K562 (cell line): ENCODE data around the gene CSF3. TPM values are rescaled to one million over a fixed set of nuclear protein-coding genes. Genes with fewer than 3 reads are reported as not detected.

Experiments
- ATAC-seq: fragments of 200-7000 bp; cut with Tn5 transposase; 3 replicates; pipeline ENCODE4 v1.9.1; 2020; ENCODE audit warnings: moderate library complexity
- BruUV-seq: library from RNA; stranded (reverse); fragments of 400-500 nt; replicated peaks from 2 replicates; lab custom pipeline; 2021; lab: Mats Ljungman, UMichigan
- CTCF ChIA-PET: fragments of 300-600 bp; formaldehyde crosslinking; extraction: SDS; loops from one replicate; lab custom pipeline; 2021; ENCODE audit warnings: low intra/inter-chr PET ratio; lab: Yijun Ruan, JAX
- POLR2A ChIA-PET: fragments of 300-600, 350-650 bp; sonication (Branson Sonifier 250); formaldehyde crosslinking; extraction: SDS; loops from one replicate; lab custom pipeline; 2021; ENCODE audit warnings: antibody characterized with exemption, inconsistent platforms; lab: Yijun Ruan, JAX
- DNase-seq, 4 experiments: peaks; one replicate each; pipeline versions ENCODE4 v3.0.0 to v3.0.0-alpha.2; 2011 to 2018; ENCODE audit warnings: low spot score in 3 of 4, mixed read lengths in 3 of 4; ENCODE audit errors: extremely low read depth in 1 of 4
- FAIRE-seq: peaks from 2 replicates; lab custom pipeline; 2011; peaks lifted over from hg19 to GRCh38; lab: Jason Lieb, UNC
- H2AFZ ChIP-seq: 2 replicates; pipeline ENCODE4 v1.6.0; 2011; ENCODE audit warnings: low read depth, low read length, control low read depth, inconsistent platforms
- H3K27ac ChIP-seq: fragments of 200-600 bp; 3 replicates; pipeline ENCODE4 v1.8.0; 2011; ENCODE audit warnings: low read depth, mild to moderate bottlenecking, control low read depth, inconsistent platforms, low read length, moderate library complexity, mixed read lengths; ENCODE audit errors: extremely low read depth
- H3K27me3 ChIP-seq, 2 experiments: fragments of 300-600 bp in 1 of 2; 2 replicates in 1 of 2; 3 replicates in 1 of 2; pipeline versions ENCODE4 v1.6.0 to v1.8.0; 2011; ENCODE audit warnings: inconsistent platforms in 2 of 2, low read length in 2 of 2, mild to moderate bottlenecking in 1 of 2, mixed read lengths in 1 of 2, moderate library complexity in 1 of 2; ENCODE audit not compliant: control insufficient read depth in 2 of 2, insufficient read depth in 2 of 2
- H3K36me3 ChIP-seq: fragments of 300-600 bp; 3 replicates; pipeline ENCODE4 v1.8.0; 2011; ENCODE audit warnings: mild to moderate bottlenecking, low read length, inconsistent platforms; ENCODE audit not compliant: control insufficient read depth, insufficient read depth
- H3K4me1 ChIP-seq, 2 experiments: fragments of 200-600 bp in 1 of 2; replicated peaks in 1 of 2; 2 replicates in 1 of 2; 3 replicates in 1 of 2; pipeline versions ENCODE4 v1.5.1 to v1.8.0; 2011; ENCODE audit warnings: inconsistent platforms in 2 of 2, low read length in 2 of 2, mild to moderate bottlenecking in 1 of 2, mixed read lengths in 1 of 2, moderate library complexity in 1 of 2; ENCODE audit not compliant: control insufficient read depth in 2 of 2, insufficient read depth in 2 of 2
- H3K4me2 ChIP-seq: 2 replicates; pipeline ENCODE4 v1.6.1; 2011; ENCODE audit warnings: low read length, control low read depth, inconsistent platforms, mixed read lengths; ENCODE audit not compliant: insufficient read depth
- H3K4me3 ChIP-seq: fragments of 200-600 bp; sonication (generic), shearing (Covaris generic); 2 replicates; pipeline ENCODE4 v1.5.1; 2016; ENCODE audit warnings: control low read depth, inconsistent platforms
- H3K79me2 ChIP-seq: fragments of 200-600 bp; 3 replicates; pipeline ENCODE4 v1.8.0; 2011; ENCODE audit warnings: low read length, inconsistent platforms; ENCODE audit not compliant: control insufficient read depth, insufficient read depth
- H3K9ac ChIP-seq, 2 experiments: 2 replicates each; pipeline versions ENCODE4 v1.6.0 to v1.6.1; 2011; ENCODE audit warnings: low read depth in 2 of 2, low read length in 2 of 2, control low read depth in 1 of 2, inconsistent platforms in 1 of 2, mild to moderate bottlenecking in 1 of 2, mixed read lengths in 1 of 2; ENCODE audit not compliant: insufficient read depth in 1 of 2
- H3K9me1 ChIP-seq: one replicate; pipeline ENCODE4 v1.6.0; 2011; ENCODE audit warnings: inconsistent platforms, mild to moderate bottlenecking, low read length, moderate library complexity; ENCODE audit not compliant: control insufficient read depth, insufficient read depth
- H3K9me3 ChIP-seq: replicated peaks from 2 replicates; pipeline ENCODE4 v1.5.1; 2011; ENCODE audit warnings: low read depth, low read length, inconsistent platforms; ENCODE audit not compliant: control insufficient read depth, insufficient read depth
- H4K20me1 ChIP-seq: replicated peaks from 2 replicates; pipeline ENCODE4 v1.6.1; 2011; ENCODE audit warnings: low read length, inconsistent platforms, mixed read lengths; ENCODE audit not compliant: control insufficient read depth, insufficient read depth
- BACH1 ChIP-seq: fragments of 200-800 bp; sonication (Bioruptor generic); IDR thresholded peaks from 2 replicates; pipeline ENCODE4 v1.6.1; 2016; ENCODE audit warnings: missing genetic modification characterization, missing compliant biosample characterization
- BRCA1 ChIP-seq, 2 experiments: fragments of 450-650 bp in 1 of 2; sonication (generic) in 1 of 2; formaldehyde crosslinking in 1 of 2; IDR thresholded peaks; 2 replicates each; pipeline versions ENCODE4 v1.5.0 to v1.6.1; 2017 to 2020; ENCODE audit warnings: mild to moderate bottlenecking in 1 of 2, missing genetic modification reagents in 1 of 2
- GATAD2A ChIP-seq: fragments of 450-650 bp; IDR thresholded peaks from 2 replicates; pipeline ENCODE4 v1.6.1; 2017
- IFI16 ChIP-seq: fragments of 250-450 bp; sonication (Bioruptor Pico); IDR thresholded peaks from 2 replicates; pipeline ENCODE4 v2.1.2; 2022; ENCODE audit warnings: mild to moderate bottlenecking, inconsistent platforms
- KAT8 ChIP-seq: fragments of 450-650 bp; IDR thresholded peaks from 2 replicates; pipeline ENCODE4 v1.6.1; 2016; ENCODE audit warnings: low read depth, mild to moderate bottlenecking
- KDM1A ChIP-seq, 2 experiments: fragments of 450-650 bp; IDR thresholded peaks; 2 replicates each; pipeline ENCODE4 v1.6.1; 2016; ENCODE audit warnings: mild to moderate bottlenecking in 2 of 2
- KDM4B ChIP-seq, 2 experiments: fragments of 450-650 bp in 1 of 2; sonication (generic) in 1 of 2; IDR thresholded peaks; 2 replicates each; pipeline ENCODE4 v1.6.1; 2016 to 2017; ENCODE audit warnings: borderline replicate concordance in 2 of 2, antibody characterized with exemption in 1 of 2, low read depth in 1 of 2, mild to moderate bottlenecking in 1 of 2
- LCOR ChIP-seq: sonication (generic); formaldehyde crosslinking; IDR thresholded peaks from 2 replicates; pipeline ENCODE4 v1.8.0; 2022; ENCODE audit warnings: mild to moderate bottlenecking, missing genetic modification reagents
- NCOA2 ChIP-seq, 2 experiments: fragments of 450-650 bp; IDR thresholded peaks; 2 replicates each; pipeline ENCODE4 v1.6.1; 2018; ENCODE audit warnings: mild to moderate bottlenecking in 2 of 2, moderate library complexity in 1 of 2; ENCODE audit not compliant: partially characterized antibody in 2 of 2
- USF2 ChIP-seq: sonication (generic); formaldehyde crosslinking; IDR thresholded peaks from 2 replicates; pipeline ENCODE4 v1.5.0; 2020; ENCODE audit warnings: missing genetic modification reagents
- ZNF444 ChIP-seq: fragments of 250-450 bp; sonication (Bioruptor Pico); IDR thresholded peaks from 2 replicates; pipeline ENCODE4 v1.4.0; 2020; ENCODE audit warnings: mild to moderate bottlenecking, moderate library complexity
- ZSCAN29 ChIP-seq: fragments of 450-650 bp; IDR thresholded peaks from 2 replicates; pipeline ENCODE4 v1.6.1; 2017
- WGBS: fragments of 100-300 bp; shearing (Covaris generic); methylation state at CpG from one replicate; pipeline ENCODE4 v1.1.6; 2016; ENCODE audit warnings: low coverage, mixed read lengths; ENCODE audit not compliant: insufficient coverage; ENCODE audit errors: missing lambda C conversion rate; 5-methylcytosine and 5-hydroxymethylcytosine counted together
- in situ Hi-C: fragments of 300-500 bp; cut with MboI; formaldehyde crosslinking; loops from 4 replicates; pipeline ENCODE4 v1.15.0; 2018; ENCODE audit warnings: inconsistent platforms, mixed read lengths
- intact Hi-C: fragments of 100-400 bp; cut with micrococcal nuclease; formaldehyde crosslinking; loops from 2 replicates; pipeline ENCODE4 v1.14.2; 2022
- polyA plus RNA-seq, 8 experiments: library from polyadenylated mRNA; depleted of rRNA in 4 of 8; stranded (reverse) in 5 of 8; unstranded in 3 of 8; fragments of >200 nt; fragmentation: Nextera tagmentation in 2 of 8; fragmentation: Illumina TruSeq in 1 of 8; extraction: Ambion mirVana in 2 of 8; extraction: Trizol in 1 of 8; gene quantifications; 2 replicates each; pipeline versions ENCODE4 v1.2.1 to v1.2.3, GENCODE V29; 2011 to 2014; ENCODE audit warnings: inconsistent platforms in 1 of 8, missing spikeins in 1 of 8
- total RNA-seq, 7 experiments: library from RNA; depleted of rRNA in 6 of 7; stranded (reverse); fragments of >200 nt in 6 of 7; fragmentation: Illumina TruSeq in 2 of 7; extraction: Trizol in 2 of 7; gene quantifications; 2 replicates each; pipeline versions ENCODE4 v1.2.1 to v1.2.3, GENCODE V29; 2011 to 2021; ENCODE audit warnings: low replicate concordance in 1 of 7
- TF ChIP-seq, protein P1 (sequence below): IDR thresholded peaks from 3 replicates; pipeline ENCODE4 v1.6.1; 2011; ENCODE audit warnings: borderline replicate concordance, mild to moderate bottlenecking, moderate library complexity; ENCODE audit not compliant: insufficient read length; ENCODE audit errors: extremely low read depth

CSF3 gene
- total and polyA plus RNA-seq, 9 of the 15 experiments (the other 6 are each of a cell fraction or from before 2014, with no cell fraction given), result 0.19 TPM; not detected in 8

DNA sequence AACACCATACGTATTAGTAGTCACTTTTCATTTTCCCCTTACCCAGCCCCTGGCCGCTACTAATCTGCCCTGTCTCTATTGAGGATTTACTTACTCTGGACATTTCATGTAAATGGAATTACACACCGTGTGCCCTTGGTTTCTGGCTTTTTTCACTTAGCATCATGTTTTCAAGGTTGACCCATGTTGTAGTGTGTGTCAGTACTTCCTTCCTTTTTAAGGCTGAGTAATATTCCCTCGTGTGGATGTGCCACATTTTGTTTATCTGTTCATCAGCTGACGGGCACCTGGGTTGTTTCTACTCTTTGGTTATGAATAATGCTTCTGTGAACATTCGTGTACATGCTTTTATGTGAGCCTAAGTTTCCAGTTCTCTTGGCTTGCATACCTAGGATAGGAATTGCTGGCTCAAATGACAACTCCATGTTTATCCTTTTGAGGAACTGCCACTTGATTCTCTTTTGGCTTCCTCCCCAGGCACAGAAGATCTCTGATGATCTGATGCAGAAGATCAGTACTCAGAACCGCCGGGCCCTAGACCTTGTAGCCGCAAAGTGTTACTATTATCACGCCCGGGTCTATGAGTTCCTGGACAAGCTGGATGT is 26.9 kb upstream of the CSF3 start:
- intact Hi-C loops, result no loop called here
- Histone ChIP-seq H3K36me3 (peaks cover 99% of the 10 kb centered on the region), H4K20me1 (no peaks in the 10 kb centered on the region)

More for the DNA sequence above, 26.9 kb upstream of the CSF3 start:
- in situ Hi-C loops, result no loop called here
- Histone ChIP-seq H3K9me1 (no peaks in the 10 kb centered on the region), H2AFZ (no peak overlapping the region), H3K79me2 (peaks cover 12% of the 10 kb centered on the region), H3K4me3 (no peak overlapping the region), H3K9ac (no peak overlapping the region), H3K4me2 (no peak overlapping the region), H3K27ac (no peak overlapping the region), H3K4me1 (no peaks in the 10 kb centered on the region), H3K9me3 (no peaks in the 10 kb centered on the region), H3K27me3 (no peaks in the 10 kb centered on the region)
- no peak for FAIRE-seq
- WGBS, result 91% methylated on average over 11 of the region's 11 CpGs
- DNase-seq, result no peak
- TF ChIP-seq, protein P1, sequence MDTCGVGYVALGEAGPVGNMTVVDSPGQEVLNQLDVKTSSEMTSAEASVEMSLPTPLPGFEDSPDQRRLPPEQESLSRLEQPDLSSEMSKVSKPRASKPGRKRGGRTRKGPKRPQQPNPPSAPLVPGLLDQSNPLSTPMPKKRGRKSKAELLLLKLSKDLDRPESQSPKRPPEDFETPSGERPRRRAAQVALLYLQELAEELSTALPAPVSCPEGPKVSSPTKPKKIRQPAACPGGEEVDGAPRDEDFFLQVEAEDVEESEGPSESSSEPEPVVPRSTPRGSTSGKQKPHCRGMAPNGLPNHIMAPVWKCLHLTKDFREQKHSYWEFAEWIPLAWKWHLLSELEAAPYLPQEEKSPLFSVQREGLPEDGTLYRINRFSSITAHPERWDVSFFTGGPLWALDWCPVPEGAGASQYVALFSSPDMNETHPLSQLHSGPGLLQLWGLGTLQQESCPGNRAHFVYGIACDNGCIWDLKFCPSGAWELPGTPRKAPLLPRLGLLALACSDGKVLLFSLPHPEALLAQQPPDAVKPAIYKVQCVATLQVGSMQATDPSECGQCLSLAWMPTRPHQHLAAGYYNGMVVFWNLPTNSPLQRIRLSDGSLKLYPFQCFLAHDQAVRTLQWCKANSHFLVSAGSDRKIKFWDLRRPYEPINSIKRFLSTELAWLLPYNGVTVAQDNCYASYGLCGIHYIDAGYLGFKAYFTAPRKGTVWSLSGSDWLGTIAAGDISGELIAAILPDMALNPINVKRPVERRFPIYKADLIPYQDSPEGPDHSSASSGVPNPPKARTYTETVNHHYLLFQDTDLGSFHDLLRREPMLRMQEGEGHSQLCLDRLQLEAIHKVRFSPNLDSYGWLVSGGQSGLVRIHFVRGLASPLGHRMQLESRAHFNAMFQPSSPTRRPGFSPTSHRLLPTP, result no peak
- TF ChIP-seq USF2 (CRISPR knock-in tag), result no peak
- TF ChIP-seq NCOA2 (IDR thresholded peaks at IDR 0.05; ENCODE audit: partially characterized antibody in 2 of 2), result no peak
- TF ChIP-seq KDM4B (IDR thresholded peaks at IDR 0.05; ENCODE audit: borderline replicate concordance in 2 of 2, low read depth in 1 of 2), result no peak
- TF ChIP-seq KAT8, result no peak
- no peak for TF ChIP-seq BACH1
- TF ChIP-seq ZSCAN29, result no peak
- no peak for TF ChIP-seq KDM1A (IDR thresholded peaks at IDR 0.05)
- no peak for TF ChIP-seq ZNF444 (CRISPR knock-in tag)
- no peak for TF ChIP-seq IFI16
- no peak for TF ChIP-seq LCOR (CRISPR knock-in tag)
- no peak for TF ChIP-seq BRCA1 (IDR thresholded peaks at IDR 0.05)
- no peak for TF ChIP-seq BRCA1 (CRISPR knock-in tag; IDR thresholded peaks at IDR 0.05)
- no peak for TF ChIP-seq GATAD2A
- ChIA-PET CTCF (no interaction called here), POLR2A (interaction anchor here (1.2 kb wide), 1 partner anchor 24 kb away, joined by 4 read pairs; no protein-coding TSS in a partner anchor)
- BruUV-seq, result no TSS peak
- no peak for ATAC-seq
